GM12873 (cell line): ENCODE measurements around the gene TSHB.

ENCODE experiments used
- CTCF ChIP-seq: IDR thresholded peaks from 2 replicates; pipeline ENCODE4 v1.5.1; 2012; ENCODE audit warnings: low read depth, mild to moderate bottlenecking, moderate library complexity, low read length, control low read depth; ENCODE audit not compliant: insufficient read depth; ENCODE audit errors: missing control alignments

The TSHB gene

GRCh38 chr1:115068826-115069585 is 39.4 kb downstream of the TSHB start:
- no peak for TF ChIP-seq CTCF

GRCh38 chr1:115069659-115070308 is 40.2 kb downstream of the TSHB start:
- no peak for TF ChIP-seq CTCF

- TF ChIP-seq CTCF: no peak
These were observed 41.5 kb downstream of the TSHB start for GRCh38 chr1:115071012-115071664.

- TF ChIP-seq CTCF: no peak
These were observed 43.9 kb downstream of the TSHB start for GRCh38 chr1:115073298-115074087.

- no peak for TF ChIP-seq CTCF
These were observed 45.4 kb downstream of the TSHB start for GRCh38 chr1:115074839-115075534.

GRCh38 chr1:115076384-115076915 is 46.8 kb downstream of the TSHB start:
- TF ChIP-seq CTCF: no peak
